ENCODE results near the gene CPNE7. TPM values are rescaled to one million over a fixed set of nuclear protein-coding genes. Genes with fewer than 3 reads are reported as not detected.

The CPNE7 gene
- total and polyA plus RNA-seq, 2 donors (not counting 1 experiment from before 2014, with no cell fraction given) = 10.2 to 53.0 TPM

DNA sequence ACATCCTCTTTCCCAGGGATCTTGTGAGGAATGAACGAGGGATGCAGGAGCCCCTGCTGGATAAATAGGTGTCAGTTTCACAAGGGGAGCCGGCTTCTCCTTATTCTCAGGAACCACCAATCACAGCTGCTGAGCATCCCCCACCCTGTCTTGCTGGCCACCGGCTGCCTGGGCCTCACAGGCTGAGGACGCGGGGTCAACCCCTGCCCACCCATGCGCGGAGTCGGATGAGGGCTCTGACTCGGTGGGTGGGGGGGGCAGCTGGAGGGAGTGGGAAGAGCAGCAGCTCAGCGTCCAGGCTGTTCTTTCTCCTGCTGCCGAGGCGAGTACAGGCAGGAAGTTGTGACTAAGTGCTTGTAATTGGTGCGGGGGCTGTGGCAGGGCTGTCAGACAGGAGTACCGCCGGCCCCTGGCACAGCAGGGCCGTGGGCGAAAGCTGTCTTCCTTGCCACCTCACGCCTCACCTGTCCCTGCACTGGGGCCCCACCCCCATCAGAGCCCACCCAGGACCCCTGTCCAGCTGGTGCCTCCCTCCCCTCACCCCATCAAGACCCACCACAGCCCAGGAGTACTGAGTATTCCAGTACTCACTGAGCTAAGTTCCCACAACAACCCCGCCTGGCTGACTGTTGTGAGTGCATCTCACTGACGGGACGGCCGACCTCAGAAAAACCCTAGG, 26.9 kb downstream of the CPNE7 start:
- peak; percentile 80 to 91 for DNase-seq (ENCODE audit: low read depth in 2 of 2)
- Histone ChIP-seq H4K20me1 (ENCODE audit: control insufficient read depth, extremely low read depth, insufficient read depth, low read length) (no peaks in the 10 kb centered on the region), H3K9ac (ENCODE audit: insufficient read depth, low read length) (peak overlapping the region; percentile 23), H3K9me3 (ENCODE audit: control insufficient read depth, insufficient read depth, low read depth, low read length) (no peaks in the 10 kb centered on the region), H3K27ac (ENCODE audit: insufficient read depth, low read length) (peak overlapping the region; percentile 62), H3K79me2 (ENCODE audit: control insufficient read depth, insufficient read depth, low read length) (no peaks in the 10 kb centered on the region), H2AFZ (ENCODE audit: low read length) (peak overlapping the region; percentile 54), H3K36me3 (ENCODE audit: control insufficient read depth, insufficient read depth, low read length) (no peaks in the 10 kb centered on the region), H3K4me1 (ENCODE audit: control insufficient read depth, extremely low read depth, insufficient read depth, low read length) (peaks cover 12% of the 10 kb centered on the region), H3K4me3 (replicated peaks in 1 of 4; ENCODE audit: control extremely low read depth in 1 of 4, insufficient read depth in 1 of 4, low read depth in 3 of 4, low read length in 4 of 4) (peak overlapping the region in 1 of 4 experiments; percentile 7), H3K27me3 (ENCODE audit: control insufficient read depth, insufficient read depth, low read length) (no peaks in the 10 kb centered on the region), H3K4me2 (ENCODE audit: extremely low read depth, insufficient read depth, low read length) (peak overlapping the region; percentile 75)
- TF ChIP-seq EZH2 (IDR thresholded peaks at IDR 0.05; ENCODE audit: low read length, missing control alignments) = no peak
- TF ChIP-seq, protein P1, sequence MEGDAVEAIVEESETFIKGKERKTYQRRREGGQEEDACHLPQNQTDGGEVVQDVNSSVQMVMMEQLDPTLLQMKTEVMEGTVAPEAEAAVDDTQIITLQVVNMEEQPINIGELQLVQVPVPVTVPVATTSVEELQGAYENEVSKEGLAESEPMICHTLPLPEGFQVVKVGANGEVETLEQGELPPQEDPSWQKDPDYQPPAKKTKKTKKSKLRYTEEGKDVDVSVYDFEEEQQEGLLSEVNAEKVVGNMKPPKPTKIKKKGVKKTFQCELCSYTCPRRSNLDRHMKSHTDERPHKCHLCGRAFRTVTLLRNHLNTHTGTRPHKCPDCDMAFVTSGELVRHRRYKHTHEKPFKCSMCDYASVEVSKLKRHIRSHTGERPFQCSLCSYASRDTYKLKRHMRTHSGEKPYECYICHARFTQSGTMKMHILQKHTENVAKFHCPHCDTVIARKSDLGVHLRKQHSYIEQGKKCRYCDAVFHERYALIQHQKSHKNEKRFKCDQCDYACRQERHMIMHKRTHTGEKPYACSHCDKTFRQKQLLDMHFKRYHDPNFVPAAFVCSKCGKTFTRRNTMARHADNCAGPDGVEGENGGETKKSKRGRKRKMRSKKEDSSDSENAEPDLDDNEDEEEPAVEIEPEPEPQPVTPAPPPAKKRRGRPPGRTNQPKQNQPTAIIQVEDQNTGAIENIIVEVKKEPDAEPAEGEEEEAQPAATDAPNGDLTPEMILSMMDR (conservative IDR thresholded peaks at IDR 0.05 in 1 of 2, IDR thresholded peaks at IDR 0.05 in 1 of 2; ENCODE audit: low read depth in 1 of 2, low read length in 2 of 2) = no peak

DNA sequence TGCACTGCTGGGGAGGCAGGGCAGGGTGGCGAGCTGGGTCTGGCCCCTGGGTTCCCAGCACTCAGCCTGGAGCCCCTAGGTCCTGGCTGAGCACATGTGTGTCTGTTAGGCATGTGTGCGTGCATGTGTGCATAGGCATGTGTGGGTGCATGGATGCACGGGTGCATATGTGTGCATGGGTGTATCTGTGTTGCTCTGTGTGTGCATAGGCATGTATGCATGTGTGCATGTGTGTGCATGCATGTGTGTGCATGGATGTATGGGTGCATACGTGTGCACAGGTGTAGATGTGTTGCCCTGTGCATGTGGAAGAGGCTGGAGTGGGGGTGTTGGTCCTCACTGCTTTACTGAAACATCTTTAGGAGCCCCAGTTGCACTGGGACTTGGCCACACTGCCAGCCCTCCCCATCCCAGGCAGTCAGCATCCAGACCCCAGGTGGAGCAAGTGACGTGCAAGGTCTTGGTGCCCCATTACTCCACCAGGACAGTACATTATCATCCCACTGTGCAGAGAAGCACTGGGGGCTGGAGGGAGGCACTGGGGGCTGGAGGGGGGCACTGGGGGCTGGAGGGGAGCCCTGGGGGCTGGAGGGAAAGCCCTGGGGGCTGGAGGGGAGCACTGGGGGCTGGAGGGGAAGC, 27.5 kb downstream of the CPNE7 start:
- Histone ChIP-seq H2AFZ (ENCODE audit: low read length) (no peak overlapping the region), H3K9ac (ENCODE audit: insufficient read depth, low read length) (no peak overlapping the region), H3K27me3 (ENCODE audit: control insufficient read depth, insufficient read depth, low read length) (no peaks in the 10 kb centered on the region), H3K27ac (ENCODE audit: insufficient read depth, low read length) (peak overlapping the region; percentile 62), H3K36me3 (ENCODE audit: control insufficient read depth, insufficient read depth, low read length) (no peaks in the 10 kb centered on the region), H3K9me3 (ENCODE audit: control insufficient read depth, insufficient read depth, low read depth, low read length) (no peaks in the 10 kb centered on the region), H3K79me2 (ENCODE audit: control insufficient read depth, insufficient read depth, low read length) (no peaks in the 10 kb centered on the region), H3K4me1 (ENCODE audit: control insufficient read depth, extremely low read depth, insufficient read depth, low read length) (peaks cover 12% of the 10 kb centered on the region), H3K4me3 (replicated peaks in 1 of 4; ENCODE audit: control extremely low read depth in 1 of 4, insufficient read depth in 1 of 4, low read depth in 3 of 4, low read length in 4 of 4) (no peak overlapping the region), H3K4me2 (ENCODE audit: extremely low read depth, insufficient read depth, low read length) (peak overlapping the region; percentile 75), H4K20me1 (ENCODE audit: control insufficient read depth, extremely low read depth, insufficient read depth, low read length) (no peaks in the 10 kb centered on the region)
- DNase-seq (ENCODE audit: low read depth in 2 of 2) = no peak
- no peak for TF ChIP-seq EZH2 (IDR thresholded peaks at IDR 0.05; ENCODE audit: low read length, missing control alignments)
- TF ChIP-seq, protein P1 (conservative IDR thresholded peaks at IDR 0.05 in 1 of 2, IDR thresholded peaks at IDR 0.05 in 1 of 2; ENCODE audit: low read depth in 1 of 2, low read length in 2 of 2) = no peak

DNA sequence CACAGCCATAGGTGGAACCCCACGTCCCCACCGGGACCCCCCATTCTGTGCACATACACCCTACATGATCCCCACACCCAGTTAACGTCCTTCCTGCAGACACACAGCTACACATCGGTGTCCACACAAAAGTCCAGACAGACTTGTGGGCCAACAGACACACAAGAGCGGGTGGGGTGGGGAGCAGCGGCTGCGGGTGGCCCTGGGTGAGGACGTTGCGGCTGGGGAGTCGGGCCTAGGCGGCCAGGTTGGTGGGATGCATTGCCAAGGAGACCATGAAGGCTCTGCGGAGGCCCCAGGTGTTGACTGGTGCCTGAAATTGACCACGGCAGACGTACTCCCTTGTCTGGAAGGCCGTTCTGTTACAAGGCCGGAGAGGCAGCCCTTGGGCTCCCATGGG, 29.2 kb downstream of the CPNE7 start:
- H3K4me3 ChIP-seq (replicated peaks in 1 of 4; ENCODE audit: control extremely low read depth in 1 of 4, insufficient read depth in 1 of 4, low read depth in 3 of 4, low read length in 4 of 4) = no peak overlapping the region
- no peaks in the 10 kb centered on the region for H3K9me3 ChIP-seq (ENCODE audit: control insufficient read depth, insufficient read depth, low read depth, low read length)
- no peaks in the 10 kb centered on the region for H3K36me3 ChIP-seq (ENCODE audit: control insufficient read depth, insufficient read depth, low read length)
- no peak overlapping the region for H3K9ac ChIP-seq (ENCODE audit: insufficient read depth, low read length)
- H2AFZ ChIP-seq (ENCODE audit: low read length) = no peak overlapping the region
- DNase-seq (ENCODE audit: low read depth in 2 of 2) = no peak
- H4K20me1 ChIP-seq (ENCODE audit: control insufficient read depth, extremely low read depth, insufficient read depth, low read length) = no peaks in the 10 kb centered on the region
- H3K27me3 ChIP-seq (ENCODE audit: control insufficient read depth, insufficient read depth, low read length) = no peaks in the 10 kb centered on the region
- H3K27ac ChIP-seq (ENCODE audit: insufficient read depth, low read length) = no peak overlapping the region
- TF ChIP-seq, protein P1 (conservative IDR thresholded peaks at IDR 0.05 in 1 of 2, IDR thresholded peaks at IDR 0.05 in 1 of 2; ENCODE audit: low read depth in 1 of 2, low read length in 2 of 2) = no peak
- TF ChIP-seq EZH2 (IDR thresholded peaks at IDR 0.05; ENCODE audit: low read length, missing control alignments) = no peak
- no peak overlapping the region for H3K4me2 ChIP-seq (ENCODE audit: extremely low read depth, insufficient read depth, low read length)
- H3K79me2 ChIP-seq (ENCODE audit: control insufficient read depth, insufficient read depth, low read length) = no peaks in the 10 kb centered on the region
- H3K4me1 ChIP-seq (ENCODE audit: control insufficient read depth, extremely low read depth, insufficient read depth, low read length) = peaks cover 12% of the 10 kb centered on the region
